ENCODE data around the gene P2RX3.

Gene P2RX3

GRCh38 chr11:57421066-57421465, 82.9 kb downstream of the P2RX3 start:
- no peak for DNase-seq (ENCODE audit: low read depth, low spot score)

GRCh38 chr11:57421805-57422204, 83.7 kb downstream of the P2RX3 start:
- no peak for DNase-seq (ENCODE audit: low read depth, low spot score)
